HEK293 (cell line): ENCODE data around the gene GJA10.

Experiments used
- CTCF ChIA-PET: fragments of 350-600 bp; formaldehyde crosslinking; extraction: SDS; loops from one replicate; lab custom pipeline; 2021; ENCODE audit warnings: antibody characterized with exemption; lab: Yijun Ruan, JAX
- POLR2A ChIA-PET: fragments of 300-600 bp; formaldehyde crosslinking; extraction: SDS; loops from one replicate; lab custom pipeline; 2020; ENCODE audit warnings: antibody characterized with exemption, inconsistent platforms; lab: Yijun Ruan, JAX
- H3K27ac ChIP-seq: fragments of 200-500 bp; sonication (Bioruptor generic); 2 replicates; pipeline ENCODE4 v1.5.1; 2014; ENCODE audit warnings: low read depth, low read length, control low read depth, inconsistent platforms; ENCODE audit errors: extremely low read depth
- H3K36me3 ChIP-seq, 2 experiments: fragments of 200-500 bp in 1 of 2; sonication (Bioruptor generic) in 1 of 2; 1 replicate in 1 of 2; 2 replicates in 1 of 2; pipeline ENCODE4 v1.5.1; 2014 to 2017; ENCODE audit warnings: inconsistent platforms in 2 of 2, low read length in 2 of 2; ENCODE audit not compliant: control insufficient read depth in 2 of 2, insufficient read depth in 1 of 2
- H3K4me1 ChIP-seq: fragments of 200-500 bp; sonication (Bioruptor generic); 2 replicates; pipeline ENCODE4 v1.5.1; 2014; ENCODE audit warnings: mild to moderate bottlenecking, low read length, inconsistent platforms; ENCODE audit not compliant: control insufficient read depth, insufficient read depth
- H3K4me3 ChIP-seq: 2 replicates; pipeline ENCODE4 v1.5.1; 2011; ENCODE audit warnings: low read depth, mild to moderate bottlenecking, control low read depth, low read length, moderate library complexity
- H3K9me3 ChIP-seq: fragments of 200-500 bp; sonication (Bioruptor generic); 2 replicates; pipeline ENCODE4 v1.5.1; 2014; ENCODE audit warnings: low read depth, low read length, inconsistent platforms; ENCODE audit not compliant: control insufficient read depth, insufficient read depth
- GFI1B ChIP-seq: fragments of 450-650 bp; formaldehyde crosslinking; IDR thresholded peaks from 2 replicates; pipeline ENCODE4 v1.5.1; 2016; ENCODE audit warnings: missing biosample characterization, missing genetic modification characterization
- GLIS2 ChIP-seq: fragments of 450-650 bp; formaldehyde crosslinking; IDR thresholded peaks from 2 replicates; pipeline ENCODE4 v1.5.1; 2016; ENCODE audit warnings: missing biosample characterization, missing genetic modification characterization
- KLF10 ChIP-seq: fragments of 450-650 bp; IDR thresholded peaks from 2 replicates; pipeline ENCODE4 v1.5.1; 2018; ENCODE audit warnings: missing biosample characterization, mild to moderate bottlenecking, missing genetic modification characterization
- SETDB1 ChIP-seq: IDR thresholded peaks from one replicate; pipeline ENCODE4 v1.6.1; 2017; ENCODE audit warnings: mild to moderate bottlenecking, low read length, moderate library complexity, mixed read lengths; ENCODE audit not compliant: insufficient read length
- TRIM28 ChIP-seq: IDR thresholded peaks from 2 replicates; pipeline ENCODE4 v1.6.1; 2011; ENCODE audit warnings: low read length, control low read depth, borderline replicate concordance
- ZNF114 ChIP-seq: fragments of 450-650 bp; formaldehyde crosslinking; IDR thresholded peaks from 2 replicates; pipeline ENCODE4 v1.5.0; 2017; ENCODE audit warnings: missing biosample characterization, missing genetic modification characterization
- ZNF155 ChIP-seq: fragments of 450-650 bp; formaldehyde crosslinking; IDR thresholded peaks from 2 replicates; pipeline ENCODE4 v1.5.1; 2016; ENCODE audit warnings: missing biosample characterization, missing genetic modification characterization
- ZNF175 ChIP-seq: fragments of 450-650 bp; formaldehyde crosslinking; IDR thresholded peaks from 2 replicates; pipeline ENCODE4 v1.5.1; 2016; ENCODE audit warnings: missing biosample characterization, missing genetic modification characterization
- ZNF24 ChIP-seq: fragments of 450-650 bp; formaldehyde crosslinking; IDR thresholded peaks from 2 replicates; pipeline ENCODE4 v1.5.1; 2016; ENCODE audit warnings: missing biosample characterization, missing genetic modification characterization
- ZNF341 ChIP-seq: fragments of 450-650 bp; formaldehyde crosslinking; IDR thresholded peaks from 2 replicates; pipeline ENCODE4; 2016; ENCODE audit warnings: low read depth, missing biosample characterization, missing genetic modification characterization
- ZNF366 ChIP-seq: fragments of 450-650 bp; formaldehyde crosslinking; conservative IDR thresholded peaks from 2 replicates; pipeline ENCODE4 v1.5.1; 2016; ENCODE audit warnings: missing biosample characterization, missing genetic modification characterization
- ZNF37A ChIP-seq: fragments of 450-650 bp; IDR thresholded peaks from 2 replicates; pipeline ENCODE4 v1.5.1; 2018; ENCODE audit warnings: missing biosample characterization, missing genetic modification characterization
- ZNF423 ChIP-seq: fragments of 450-650 bp; formaldehyde crosslinking; IDR thresholded peaks from 2 replicates; pipeline ENCODE4 v1.5.1; 2016; ENCODE audit warnings: missing biosample characterization, missing genetic modification characterization
- ZNF521 ChIP-seq: fragments of 450-650 bp; formaldehyde crosslinking; IDR thresholded peaks from 2 replicates; pipeline ENCODE4 v1.5.1; 2017; ENCODE audit warnings: missing biosample characterization, mild to moderate bottlenecking, missing genetic modification characterization
- ZNF555 ChIP-seq: fragments of 450-650 bp; formaldehyde crosslinking; conservative IDR thresholded peaks from 2 replicates; pipeline ENCODE4 v1.5.1; 2017; ENCODE audit warnings: missing biosample characterization, mild to moderate bottlenecking, missing genetic modification characterization, inconsistent platforms
- ZNF626 ChIP-seq: fragments of 450-650 bp; sonication (Bioruptor Pico); formaldehyde crosslinking; IDR thresholded peaks from 2 replicates; pipeline ENCODE4 v1.5.1; 2018; ENCODE audit warnings: missing biosample characterization, missing genetic modification characterization, inconsistent platforms
- ZNF660 ChIP-seq: fragments of 450-650 bp; IDR thresholded peaks from 2 replicates; pipeline ENCODE4 v1.5.1; 2018; ENCODE audit warnings: missing biosample characterization, mild to moderate bottlenecking, missing genetic modification characterization
- ZNF791 ChIP-seq: fragments of 450-650 bp; formaldehyde crosslinking; IDR thresholded peaks from 2 replicates; pipeline ENCODE4 v1.5.1; 2016; ENCODE audit warnings: missing biosample characterization, missing genetic modification characterization
- ZXDB ChIP-seq: fragments of 450-650 bp; formaldehyde crosslinking; IDR thresholded peaks from 2 replicates; pipeline ENCODE4 v1.5.1; 2016; ENCODE audit warnings: missing biosample characterization, missing genetic modification characterization
- TF ChIP-seq, protein P1 (sequence below): sonication (generic); formaldehyde crosslinking; IDR thresholded peaks from 2 replicates; pipeline ENCODE4 v1.8.1; 2022; ENCODE audit warnings: mild to moderate bottlenecking, moderate library complexity, missing genetic modification reagents
- TF ChIP-seq, protein P2 (sequence below): fragments of 450-650 bp; formaldehyde crosslinking; IDR thresholded peaks from 2 replicates; pipeline ENCODE4 v1.5.1; 2016; ENCODE audit warnings: missing biosample characterization, missing genetic modification characterization, borderline replicate concordance
- TF ChIP-seq, protein P3 (sequence below): fragments of 450-650 bp; formaldehyde crosslinking; IDR thresholded peaks from 2 replicates; pipeline ENCODE4 v1.5.1; 2016; ENCODE audit warnings: missing biosample characterization, missing genetic modification characterization
- TF ChIP-seq, protein P4 (sequence below): fragments of 450-650 bp; formaldehyde crosslinking; IDR thresholded peaks from 2 replicates; pipeline ENCODE4 v1.5.1; 2016; ENCODE audit warnings: missing biosample characterization, missing genetic modification characterization
- TF ChIP-seq, protein P5 (sequence below): fragments of 450-650 bp; formaldehyde crosslinking; IDR thresholded peaks from 2 replicates; pipeline ENCODE4 v1.5.1; 2017; ENCODE audit warnings: missing biosample characterization, missing genetic modification characterization

The GJA10 gene

DNA sequence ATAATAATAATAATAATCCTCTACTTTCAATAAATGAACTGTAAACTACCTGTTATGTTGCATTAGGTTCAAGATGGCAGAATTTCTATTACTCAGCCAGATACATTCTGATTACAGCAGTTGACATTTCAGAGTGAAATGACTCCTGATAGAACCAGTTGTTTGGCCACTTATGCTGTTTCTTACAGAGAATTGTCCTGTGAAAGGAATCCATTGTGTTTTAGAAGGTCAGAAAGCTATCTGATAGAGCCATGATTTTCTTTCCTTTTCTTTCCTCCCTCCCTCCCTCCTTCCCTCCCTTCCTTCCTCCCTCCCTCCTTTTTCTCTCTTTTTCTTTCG lies 16.6 kb downstream of the GJA10 start:
- TF ChIP-seq ZXDB (tag by site-specific recombination) (no peak), TRIM28 (no peak)
- ChIA-PET CTCF (interaction anchor here (0.6 kb wide), 1 partner anchor 318 kb away, joined by 3 read pairs; no protein-coding TSS in a partner anchor), POLR2A (no interaction called here)
- no peaks in the 10 kb centered on the region for H3K4me1 ChIP-seq
- no peaks in the 10 kb centered on the region for H3K9me3 ChIP-seq
- no peak overlapping the region for H3K27ac ChIP-seq
- H3K36me3 ChIP-seq, result no peaks in the 10 kb centered on the region
- H3K4me3 ChIP-seq, result no peak overlapping the region

DNA sequence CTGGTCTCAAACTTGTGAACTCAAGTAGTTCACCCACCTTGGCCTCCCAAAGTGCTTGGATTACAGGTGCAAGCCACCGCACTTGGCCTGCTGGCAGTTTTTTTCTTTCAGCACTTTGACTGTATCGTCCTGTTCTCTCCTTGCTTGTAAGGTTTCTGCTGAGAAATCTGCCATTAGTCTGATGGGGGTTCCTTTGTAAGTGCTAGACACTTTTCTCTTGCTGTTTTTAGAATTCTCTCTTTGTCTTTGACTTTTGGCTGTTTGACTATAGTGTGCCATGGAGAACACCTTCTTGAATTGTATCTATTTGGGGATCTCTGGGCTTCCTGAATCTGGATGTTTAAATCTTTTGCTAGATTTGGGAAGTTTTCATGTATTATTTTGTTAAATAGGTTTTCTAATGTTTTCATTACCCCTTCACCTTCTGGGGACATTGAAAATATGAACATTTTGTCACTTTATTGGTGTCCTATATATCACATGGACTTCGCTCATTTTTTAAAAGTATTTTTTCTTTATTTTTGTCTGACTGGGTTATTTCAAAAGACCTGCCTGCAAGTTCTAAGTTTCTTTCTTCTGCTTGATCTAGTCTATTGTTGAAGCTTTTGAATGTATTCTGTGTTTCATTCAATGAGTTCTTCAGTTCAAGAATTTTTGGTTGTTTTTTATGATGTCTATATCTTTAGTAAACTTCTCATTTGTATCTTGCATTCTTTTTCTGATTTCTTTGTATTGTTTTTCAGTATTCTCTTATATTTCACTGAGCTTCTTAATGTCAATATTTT lies 22.1 kb downstream of the GJA10 start:
- Histone ChIP-seq H3K27ac (no peak overlapping the region), H3K9me3 (no peaks in the 10 kb centered on the region), H3K36me3 (no peaks in the 10 kb centered on the region), H3K4me3 (no peak overlapping the region), H3K4me1 (no peaks in the 10 kb centered on the region)
- POLR2A ChIA-PET, result no interaction called here
- CTCF ChIA-PET, result interaction anchor here (0.6 to 0.8 kb wide), 2 partner anchors 24 to 70 kb away, joined by 3 read pairs; no protein-coding TSS in a partner anchor
- TF ChIP-seq KLF10, result no peak
- TF ChIP-seq, protein P1, sequence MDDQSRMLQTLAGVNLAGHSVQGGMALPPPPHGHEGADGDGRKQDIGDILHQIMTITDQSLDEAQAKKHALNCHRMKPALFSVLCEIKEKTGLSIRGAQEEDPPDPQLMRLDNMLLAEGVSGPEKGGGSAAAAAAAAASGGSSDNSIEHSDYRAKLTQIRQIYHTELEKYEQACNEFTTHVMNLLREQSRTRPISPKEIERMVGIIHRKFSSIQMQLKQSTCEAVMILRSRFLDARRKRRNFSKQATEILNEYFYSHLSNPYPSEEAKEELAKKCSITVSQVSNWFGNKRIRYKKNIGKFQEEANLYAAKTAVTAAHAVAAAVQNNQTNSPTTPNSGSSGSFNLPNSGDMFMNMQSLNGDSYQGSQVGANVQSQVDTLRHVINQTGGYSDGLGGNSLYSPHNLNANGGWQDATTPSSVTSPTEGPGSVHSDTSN (CRISPR knock-in tag), result no peak
- TF ChIP-seq, protein P2, sequence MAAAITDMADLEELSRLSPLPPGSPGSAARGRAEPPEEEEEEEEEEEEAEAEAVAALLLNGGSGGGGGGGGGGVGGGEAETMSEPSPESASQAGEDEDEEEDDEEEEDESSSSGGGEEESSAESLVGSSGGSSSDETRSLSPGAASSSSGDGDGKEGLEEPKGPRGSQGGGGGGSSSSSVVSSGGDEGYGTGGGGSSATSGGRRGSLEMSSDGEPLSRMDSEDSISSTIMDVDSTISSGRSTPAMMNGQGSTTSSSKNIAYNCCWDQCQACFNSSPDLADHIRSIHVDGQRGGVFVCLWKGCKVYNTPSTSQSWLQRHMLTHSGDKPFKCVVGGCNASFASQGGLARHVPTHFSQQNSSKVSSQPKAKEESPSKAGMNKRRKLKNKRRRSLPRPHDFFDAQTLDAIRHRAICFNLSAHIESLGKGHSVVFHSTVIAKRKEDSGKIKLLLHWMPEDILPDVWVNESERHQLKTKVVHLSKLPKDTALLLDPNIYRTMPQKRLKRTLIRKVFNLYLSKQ, result no peak
- TF ChIP-seq ZNF423, result no peak
- TF ChIP-seq ZNF626 (tag by site-specific recombination), result no peak
- TF ChIP-seq SETDB1, result peak; percentile 60
- TF ChIP-seq ZNF791 (tag by site-specific recombination), result peak; percentile 94
- TF ChIP-seq, protein P3, sequence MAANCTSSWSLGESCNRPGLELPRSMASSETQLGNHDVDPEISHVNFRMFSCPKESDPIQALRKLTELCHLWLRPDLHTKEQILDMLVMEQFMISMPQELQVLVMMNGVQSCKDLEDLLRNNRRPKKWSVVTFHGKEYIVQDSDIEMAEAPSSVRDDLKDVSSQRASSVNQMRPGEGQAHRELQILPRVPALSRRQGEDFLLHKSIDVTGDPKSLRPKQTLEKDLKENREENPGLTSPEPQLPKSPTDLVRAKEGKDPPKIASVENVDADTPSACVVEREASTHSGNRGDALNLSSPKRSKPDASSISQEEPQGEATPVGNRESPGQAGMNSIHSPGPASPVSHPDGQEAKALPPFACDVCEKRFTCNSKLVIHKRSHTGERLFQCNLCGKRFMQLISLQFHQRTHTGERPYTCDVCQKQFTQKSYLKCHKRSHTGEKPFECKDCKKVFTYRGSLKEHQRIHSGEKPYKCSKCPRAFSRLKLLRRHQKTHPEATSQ (tag by site-specific recombination), result no peak
- peak; percentile 30; the same call in 1 of the 2 replicates for TF ChIP-seq TRIM28
- TF ChIP-seq ZNF24 (tag by site-specific recombination), result no peak

DNA sequence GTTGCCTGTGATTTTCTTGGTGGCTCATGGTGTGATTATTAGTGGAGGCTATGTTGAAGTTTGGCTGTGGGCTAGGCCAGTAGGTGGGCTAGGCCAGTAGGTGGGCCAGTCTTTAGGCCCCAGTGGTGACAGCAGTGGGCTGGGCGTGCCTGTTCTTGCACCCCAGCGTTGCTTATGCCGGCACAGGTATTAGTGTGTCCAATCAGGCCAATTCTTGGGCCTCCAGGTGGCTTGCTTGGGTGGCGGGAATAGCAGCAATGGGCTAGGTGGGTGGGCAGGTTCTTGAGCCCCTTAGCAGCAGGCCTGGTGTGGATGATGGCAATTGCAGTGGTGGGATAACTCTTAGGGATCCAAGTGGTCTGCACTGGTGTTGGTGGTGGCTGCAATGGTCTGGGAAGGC lies 22.9 kb downstream of the GJA10 start:
- Histone ChIP-seq H3K4me1 (no peaks in the 10 kb centered on the region), H3K27ac (no peak overlapping the region), H3K36me3 (no peaks in the 10 kb centered on the region), H3K9me3 (no peaks in the 10 kb centered on the region), H3K4me3 (no peak overlapping the region)
- TF ChIP-seq ZNF155 (tag by site-specific recombination), result no peak
- TF ChIP-seq GFI1B (tag by site-specific recombination), result no peak
- no peak for TF ChIP-seq ZNF175 (tag by site-specific recombination)
- TF ChIP-seq GLIS2 (tag by site-specific recombination), result no peak
- no peak for TF ChIP-seq ZNF114
- no peak for TF ChIP-seq ZNF555 (tag by site-specific recombination)
- TF ChIP-seq, protein P4, sequence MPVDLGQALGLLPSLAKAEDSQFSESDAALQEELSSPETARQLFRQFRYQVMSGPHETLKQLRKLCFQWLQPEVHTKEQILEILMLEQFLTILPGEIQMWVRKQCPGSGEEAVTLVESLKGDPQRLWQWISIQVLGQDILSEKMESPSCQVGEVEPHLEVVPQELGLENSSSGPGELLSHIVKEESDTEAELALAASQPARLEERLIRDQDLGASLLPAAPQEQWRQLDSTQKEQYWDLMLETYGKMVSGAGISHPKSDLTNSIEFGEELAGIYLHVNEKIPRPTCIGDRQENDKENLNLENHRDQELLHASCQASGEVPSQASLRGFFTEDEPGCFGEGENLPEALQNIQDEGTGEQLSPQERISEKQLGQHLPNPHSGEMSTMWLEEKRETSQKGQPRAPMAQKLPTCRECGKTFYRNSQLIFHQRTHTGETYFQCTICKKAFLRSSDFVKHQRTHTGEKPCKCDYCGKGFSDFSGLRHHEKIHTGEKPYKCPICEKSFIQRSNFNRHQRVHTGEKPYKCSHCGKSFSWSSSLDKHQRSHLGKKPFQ (tag by site-specific recombination), result no peak
- TF ChIP-seq ZNF366 (tag by site-specific recombination), result no peak
- no peak for TF ChIP-seq ZNF626 (tag by site-specific recombination)
- TF ChIP-seq ZNF660 (tag by site-specific recombination), result no peak
- TF ChIP-seq, protein P5, sequence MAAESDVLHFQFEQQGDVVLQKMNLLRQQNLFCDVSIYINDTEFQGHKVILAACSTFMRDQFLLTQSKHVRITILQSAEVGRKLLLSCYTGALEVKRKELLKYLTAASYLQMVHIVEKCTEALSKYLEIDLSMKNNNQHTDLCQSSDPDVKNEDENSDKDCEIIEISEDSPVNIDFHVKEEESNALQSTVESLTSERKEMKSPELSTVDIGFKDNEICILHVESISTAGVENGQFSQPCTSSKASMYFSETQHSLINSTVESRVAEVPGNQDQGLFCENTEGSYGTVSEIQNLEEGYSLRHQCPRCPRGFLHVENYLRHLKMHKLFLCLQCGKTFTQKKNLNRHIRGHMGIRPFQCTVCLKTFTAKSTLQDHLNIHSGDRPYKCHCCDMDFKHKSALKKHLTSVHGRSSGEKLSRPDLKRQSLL (tag by site-specific recombination), result no peak
- TF ChIP-seq ZNF341, result no peak
- no peak for TF ChIP-seq ZNF37A (tag by site-specific recombination)
- TF ChIP-seq ZNF521, result no peak
- ChIA-PET CTCF (interaction anchor here (0.8 kb wide), 1 partner anchor 24 kb away, joined by 3 read pairs; no protein-coding TSS in a partner anchor), POLR2A (no interaction called here)
